Tibial nerve (tissue), 4 donors: Measurements from ENCODE around the gene GNA12.

Source experiments
- CTCF ChIP-seq, 5 experiments: fragments of 200-600 bp in 3 of 5; fragments of 450-650 bp in 2 of 5; sonication (generic) in 3 of 5; IDR thresholded peaks; one replicate each; pipeline ENCODE4 v1.5.1; 2016 to 2019; ENCODE audit warnings: antibody characterized with exemption in 5 of 5, mild to moderate bottlenecking in 3 of 5, moderate library complexity in 2 of 5
- EP300 ChIP-seq, 2 donors: sonication (generic); formaldehyde crosslinking; IDR thresholded peaks; one replicate each; pipeline ENCODE4 v1.6.1; 2017; ENCODE audit warnings: antibody characterized with exemption in 2 of 2, mild to moderate bottlenecking in 1 of 2
- POLR2A ChIP-seq, 2 donors: fragments of 450-650 bp; IDR thresholded peaks; one replicate each; pipeline ENCODE4 v1.6.1; 2017; ENCODE audit warnings: antibody characterized with exemption in 2 of 2, mild to moderate bottlenecking in 2 of 2, moderate library complexity in 2 of 2

GRCh38 chr7:2887816-2888215 is 43.7 kb upstream of the GNA12 start:
- TF ChIP-seq CTCF (IDR thresholded peaks at IDR 0.05) (no peak), POLR2A (IDR thresholded peaks at IDR 0.05) (no peak), EP300 (IDR thresholded peaks at IDR 0.05) (no peak)
